Measurements from ENCODE around the gene DIS3L2. TPM values are rescaled to one million over a fixed set of nuclear protein-coding genes. Genes with fewer than 3 reads are reported as not detected.
"Not testable (repeated sequence)": the region's sequence is repeated elsewhere in the genome, so short reads cannot be mapped to it uniquely, and the experiment has no call there.

Gene DIS3L2
- total RNA-seq, 1 experiment from 2014 or later: 15.8 TPM

- H3K79me2 ChIP-seq (ENCODE audit: low read length): no peaks in the 10 kb centered on the region
- H3K27ac ChIP-seq (ENCODE audit: low read length): no peak overlapping the region
- H3K4me3 ChIP-seq (ENCODE audit: low read length): no peak overlapping the region
- no peaks in the 10 kb centered on the region for H3K9me3 ChIP-seq (ENCODE audit: low read length)
- H3K4me1 ChIP-seq (ENCODE audit: low read length): no peaks in the 10 kb centered on the region
- H2AFZ ChIP-seq (ENCODE audit: low read length): no peak overlapping the region
- no peaks in the 10 kb centered on the region for H3K36me3 ChIP-seq (ENCODE audit: insufficient read depth, low read length)
- H3K9me2 ChIP-seq (replicated peaks; ENCODE audit: insufficient read depth, low read length): no peaks in the 10 kb centered on the region
- no peak overlapping the region for H3K4me2 ChIP-seq (ENCODE audit: low read depth, low read length, poor library complexity, severe bottlenecking)
- H3K27me3 ChIP-seq (ENCODE audit: low read length): no peaks in the 10 kb centered on the region
- peaks cover 9% of the 10 kb centered on the region; the same call in 1 of the 2 replicates for H4K20me1 ChIP-seq (ENCODE audit: insufficient read depth, low read depth, low read length)
- H3K9ac ChIP-seq (ENCODE audit: low read length): no peak overlapping the region
- DNase-seq: no peak
Measured at GRCh38 chr2:232321817-232322559, 360.5 kb downstream of the DIS3L2 start.

- H3K4me3 ChIP-seq (ENCODE audit: low read length): no peak overlapping the region
- H3K27ac ChIP-seq (ENCODE audit: low read length): no peak overlapping the region
- H3K9me2 ChIP-seq (replicated peaks; ENCODE audit: insufficient read depth, low read length): no peaks in the 10 kb centered on the region
- peaks cover 15% of the 10 kb centered on the region; the same call in 1 of the 2 replicates for H4K20me1 ChIP-seq (ENCODE audit: insufficient read depth, low read depth, low read length)
- H3K79me2 ChIP-seq (ENCODE audit: low read length): no peaks in the 10 kb centered on the region
- no peak overlapping the region for H3K4me2 ChIP-seq (ENCODE audit: low read depth, low read length, poor library complexity, severe bottlenecking)
- no peaks in the 10 kb centered on the region for H3K9me3 ChIP-seq (ENCODE audit: low read length)
- no peak overlapping the region for H3K9ac ChIP-seq (ENCODE audit: low read length)
- no peak overlapping the region for H2AFZ ChIP-seq (ENCODE audit: low read length)
- H3K4me1 ChIP-seq (ENCODE audit: low read length): peaks cover 3% of the 10 kb centered on the region
- no peak for DNase-seq
- no peaks in the 10 kb centered on the region for H3K27me3 ChIP-seq (ENCODE audit: low read length)
- H3K36me3 ChIP-seq (ENCODE audit: insufficient read depth, low read length): no peaks in the 10 kb centered on the region
Measured at GRCh38 chr2:232322560-232323327, 361.2 kb downstream of the DIS3L2 start.

- Histone ChIP-seq H3K9me2 (replicated peaks; ENCODE audit: insufficient read depth, low read length) (no peaks in the 10 kb centered on the region), H3K9me3 (ENCODE audit: low read length) (no peaks in the 10 kb centered on the region), H3K27ac (ENCODE audit: low read length) (no peak overlapping the region), H3K4me3 (ENCODE audit: low read length) (no peak overlapping the region), H4K20me1 (ENCODE audit: insufficient read depth, low read depth, low read length) (peaks cover 15% of the 10 kb centered on the region; the same call in 1 of the 2 replicates), H2AFZ (ENCODE audit: low read length) (no peak overlapping the region), H3K9ac (ENCODE audit: low read length) (no peak overlapping the region), H3K4me1 (ENCODE audit: low read length) (peaks cover 8% of the 10 kb centered on the region), H3K27me3 (ENCODE audit: low read length) (no peaks in the 10 kb centered on the region), H3K36me3 (ENCODE audit: insufficient read depth, low read length) (no peaks in the 10 kb centered on the region), H3K4me2 (ENCODE audit: low read depth, low read length, poor library complexity, severe bottlenecking) (no peak overlapping the region), H3K79me2 (ENCODE audit: low read length) (no peaks in the 10 kb centered on the region)
- DNase-seq: no peak
Measured at GRCh38 chr2:232323328-232323650, 361.8 kb downstream of the DIS3L2 start.

GRCh38 chr2:232323967-232324366 is 362.5 kb downstream of the DIS3L2 start:
- not testable (repeated sequence) for H3K9me3 ChIP-seq (ENCODE audit: low read length); H3K79me2 ChIP-seq (ENCODE audit: low read length); H3K9ac ChIP-seq (ENCODE audit: low read length); H3K27ac ChIP-seq (ENCODE audit: low read length); H3K4me3 ChIP-seq (ENCODE audit: low read length); H3K36me3 ChIP-seq (ENCODE audit: insufficient read depth, low read length); H3K9me2 ChIP-seq (replicated peaks; ENCODE audit: insufficient read depth, low read length); H3K4me2 ChIP-seq (ENCODE audit: low read depth, low read length, poor library complexity, severe bottlenecking); H3K27me3 ChIP-seq (ENCODE audit: low read length); DNase-seq; H2AFZ ChIP-seq (ENCODE audit: low read length)
- Histone ChIP-seq H3K4me1 (ENCODE audit: low read length) (peaks cover 10% of the 10 kb centered on the region), H4K20me1 (ENCODE audit: insufficient read depth, low read depth, low read length) (peaks cover 15% of the 10 kb centered on the region; the same call in 1 of the 2 replicates)

- no peak for DNase-seq
- H3K4me1 ChIP-seq (ENCODE audit: low read length): peaks cover 10% of the 10 kb centered on the region
- no peak overlapping the region for H3K27ac ChIP-seq (ENCODE audit: low read length)
- peaks cover 15% of the 10 kb centered on the region; the same call in 1 of the 2 replicates for H4K20me1 ChIP-seq (ENCODE audit: insufficient read depth, low read depth, low read length)
- H3K79me2 ChIP-seq (ENCODE audit: low read length): no peaks in the 10 kb centered on the region
- no peak overlapping the region for H3K4me2 ChIP-seq (ENCODE audit: low read depth, low read length, poor library complexity, severe bottlenecking)
- no peaks in the 10 kb centered on the region for H3K36me3 ChIP-seq (ENCODE audit: insufficient read depth, low read length)
- H3K9ac ChIP-seq (ENCODE audit: low read length): no peak overlapping the region
- H3K4me3 ChIP-seq (ENCODE audit: low read length): no peak overlapping the region
- no peaks in the 10 kb centered on the region for H3K9me2 ChIP-seq (replicated peaks; ENCODE audit: insufficient read depth, low read length)
- no peaks in the 10 kb centered on the region for H3K27me3 ChIP-seq (ENCODE audit: low read length)
- no peaks in the 10 kb centered on the region for H3K9me3 ChIP-seq (ENCODE audit: low read length)
- no peak overlapping the region for H2AFZ ChIP-seq (ENCODE audit: low read length)
Measured at GRCh38 chr2:232324778-232325177, 363.3 kb downstream of the DIS3L2 start.

GRCh38 chr2:232325324-232326273 is 364.1 kb downstream of the DIS3L2 start:
- peak; percentile 54 for DNase-seq
- H3K36me3 ChIP-seq (ENCODE audit: insufficient read depth, low read length): no peaks in the 10 kb centered on the region

GRCh38 chr2:232326274-232327104 is 365.0 kb downstream of the DIS3L2 start:
- peaks cover 10% of the 10 kb centered on the region for H3K4me1 ChIP-seq (ENCODE audit: low read length)
- not testable (repeated sequence) for H3K4me3 ChIP-seq (ENCODE audit: low read length); H3K27me3 ChIP-seq (ENCODE audit: low read length); H3K27ac ChIP-seq (ENCODE audit: low read length); H3K36me3 ChIP-seq (ENCODE audit: insufficient read depth, low read length); H3K79me2 ChIP-seq (ENCODE audit: low read length); H2AFZ ChIP-seq (ENCODE audit: low read length); DNase-seq; H3K9ac ChIP-seq (ENCODE audit: low read length); H3K4me2 ChIP-seq (ENCODE audit: low read depth, low read length, poor library complexity, severe bottlenecking); H3K9me3 ChIP-seq (ENCODE audit: low read length); H3K9me2 ChIP-seq (replicated peaks; ENCODE audit: insufficient read depth, low read length)
- peaks cover 15% of the 10 kb centered on the region; the same call in 1 of the 2 replicates for H4K20me1 ChIP-seq (ENCODE audit: insufficient read depth, low read depth, low read length)

More at GRCh38 chr2:232325324-232326273, 364.1 kb downstream of the DIS3L2 start:
- H3K79me2 ChIP-seq (ENCODE audit: low read length): no peaks in the 10 kb centered on the region
- H3K9ac ChIP-seq (ENCODE audit: low read length): no peak overlapping the region
- H3K4me2 ChIP-seq (ENCODE audit: low read depth, low read length, poor library complexity, severe bottlenecking): no peak overlapping the region
- H3K9me2 ChIP-seq (replicated peaks; ENCODE audit: insufficient read depth, low read length): no peaks in the 10 kb centered on the region
- no peak overlapping the region for H3K4me3 ChIP-seq (ENCODE audit: low read length)
- H3K27ac ChIP-seq (ENCODE audit: low read length): no peak overlapping the region
- H4K20me1 ChIP-seq (ENCODE audit: insufficient read depth, low read depth, low read length): peaks cover 15% of the 10 kb centered on the region; the same call in 1 of the 2 replicates
- H3K9me3 ChIP-seq (ENCODE audit: low read length): no peaks in the 10 kb centered on the region
- H2AFZ ChIP-seq (ENCODE audit: low read length): no peak overlapping the region
- H3K4me1 ChIP-seq (ENCODE audit: low read length): peaks cover 10% of the 10 kb centered on the region
- H3K27me3 ChIP-seq (ENCODE audit: low read length): no peaks in the 10 kb centered on the region

All from Karpas-422 (cell line).